HG03521 (cell line): Measurements from ENCODE around the gene CDC6.

Experiments used
- ATAC-seq: cut with Tn5 transposase; IDR thresholded peaks from one replicate; pipeline ENCODE4 v1.9.1; 2021; ENCODE audit warnings: mild to moderate bottlenecking, moderate library complexity; ENCODE audit not compliant: unreplicated experiment

The CDC6 gene

GRCh38 chr17:40287494-40288369, at the start of gene CDC6:
TSS of gene CDC6 (plus strand) at chr17:40287879. CDS start at chr17:40289421, 1,542 bp downstream.
- peak; percentile 93 for ATAC-seq

- ATAC-seq: no peak
These were observed 46.3 kb upstream of the CDC6 start for GRCh38 chr17:40241252-40241834.

- ATAC-seq: no peak
These were observed 44.9 kb upstream of the CDC6 start for GRCh38 chr17:40242774-40243173.

- ATAC-seq: no peak
These were observed 43.9 kb upstream of the CDC6 start for GRCh38 chr17:40243761-40244160.

- ATAC-seq: no peak
These were observed 43.4 kb upstream of the CDC6 start for GRCh38 chr17:40244255-40244654.

GRCh38 chr17:40247926-40248495, 39.7 kb upstream of the CDC6 start:
- ATAC-seq: no peak

- ATAC-seq: no peak
These were observed 39.2 kb upstream of the CDC6 start for GRCh38 chr17:40248507-40248906.

GRCh38 chr17:40251576-40251975, 36.1 kb upstream of the CDC6 start:
- no peak for ATAC-seq

- ATAC-seq: no peak
These were observed 34.1 kb upstream of the CDC6 start for GRCh38 chr17:40253565-40253964.

- ATAC-seq: no peak
These were observed 28.2 kb upstream of the CDC6 start for GRCh38 chr17:40259505-40259904.

- no peak for ATAC-seq
These were observed 27.2 kb upstream of the CDC6 start for GRCh38 chr17:40260528-40260927.

- ATAC-seq: no peak
These were observed 23.1 kb upstream of the CDC6 start for GRCh38 chr17:40264458-40265185.

GRCh38 chr17:40265337-40265736, 22.3 kb upstream of the CDC6 start:
- no peak for ATAC-seq

GRCh38 chr17:40266882-40267281, 20.8 kb upstream of the CDC6 start:
- no peak for ATAC-seq

- no peak for ATAC-seq
These were observed 19.5 kb upstream of the CDC6 start for GRCh38 chr17:40268141-40268712.

GRCh38 chr17:40278414-40278813, 9.3 kb upstream of the CDC6 start:
- ATAC-seq: no peak

GRCh38 chr17:40279402-40279801, 8.3 kb upstream of the CDC6 start:
- no peak for ATAC-seq

- ATAC-seq: no peak
These were observed 6.0 kb upstream of the CDC6 start for GRCh38 chr17:40281663-40282062.

GRCh38 chr17:40283662-40284061, 4.0 kb upstream of the CDC6 start:
- no peak for ATAC-seq

GRCh38 chr17:40284085-40284713, 3.5 kb upstream of the CDC6 start:
- ATAC-seq: no peak

GRCh38 chr17:40286473-40286872, 1.2 kb upstream of the CDC6 start:
- ATAC-seq: no peak
